ENCODE measurements around the gene CDH4. TPM values are rescaled to one million over a fixed set of nuclear protein-coding genes. Genes with fewer than 3 reads are reported as not detected.

The CDH4 gene
- total RNA-seq, 4 donors from 2014 or later: 0.71 to 4.2 (median 2.9) TPM

DNA sequence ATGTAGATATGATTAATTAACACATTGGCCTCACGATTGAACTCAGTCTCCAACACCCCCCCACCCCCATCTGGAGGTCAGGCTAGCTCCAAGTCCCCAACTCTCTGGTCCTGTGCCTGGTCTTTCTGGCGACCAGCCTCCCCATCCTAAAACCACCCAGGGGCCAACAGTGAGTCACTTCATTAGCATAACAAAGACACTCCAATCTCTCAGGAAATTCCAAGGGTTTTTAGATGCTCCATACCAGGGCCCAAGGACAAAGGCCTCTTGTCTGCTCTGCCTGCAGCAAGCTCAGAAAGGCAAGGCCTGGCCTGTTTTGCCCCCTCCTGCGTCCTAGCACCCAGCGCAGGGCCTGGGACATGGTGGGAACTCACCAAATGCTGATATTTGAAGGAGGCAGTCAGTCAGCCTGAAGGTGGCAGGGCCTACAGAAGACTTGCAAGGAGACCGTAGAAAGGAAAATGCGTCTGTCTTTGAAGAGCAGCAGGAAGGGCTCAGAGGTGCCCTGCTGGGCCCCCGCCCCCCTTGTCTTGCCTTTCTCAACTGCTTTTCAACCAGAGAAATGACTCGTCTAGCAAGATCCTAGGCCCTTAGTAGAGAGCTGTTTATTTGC lies 184.7 kb downstream of the CDH4 start:
- DNase-seq (ENCODE audit: low spot score in 2 of 2): no peak
- WGBS, 2 donors: 32 to 39% methylated on average over 8 of the region's 8 CpGs
- TF ChIP-seq, protein P1, sequence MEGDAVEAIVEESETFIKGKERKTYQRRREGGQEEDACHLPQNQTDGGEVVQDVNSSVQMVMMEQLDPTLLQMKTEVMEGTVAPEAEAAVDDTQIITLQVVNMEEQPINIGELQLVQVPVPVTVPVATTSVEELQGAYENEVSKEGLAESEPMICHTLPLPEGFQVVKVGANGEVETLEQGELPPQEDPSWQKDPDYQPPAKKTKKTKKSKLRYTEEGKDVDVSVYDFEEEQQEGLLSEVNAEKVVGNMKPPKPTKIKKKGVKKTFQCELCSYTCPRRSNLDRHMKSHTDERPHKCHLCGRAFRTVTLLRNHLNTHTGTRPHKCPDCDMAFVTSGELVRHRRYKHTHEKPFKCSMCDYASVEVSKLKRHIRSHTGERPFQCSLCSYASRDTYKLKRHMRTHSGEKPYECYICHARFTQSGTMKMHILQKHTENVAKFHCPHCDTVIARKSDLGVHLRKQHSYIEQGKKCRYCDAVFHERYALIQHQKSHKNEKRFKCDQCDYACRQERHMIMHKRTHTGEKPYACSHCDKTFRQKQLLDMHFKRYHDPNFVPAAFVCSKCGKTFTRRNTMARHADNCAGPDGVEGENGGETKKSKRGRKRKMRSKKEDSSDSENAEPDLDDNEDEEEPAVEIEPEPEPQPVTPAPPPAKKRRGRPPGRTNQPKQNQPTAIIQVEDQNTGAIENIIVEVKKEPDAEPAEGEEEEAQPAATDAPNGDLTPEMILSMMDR (IDR thresholded peaks at IDR 0.05): no peak
- no peak for TF ChIP-seq POLR2A (IDR thresholded peaks at IDR 0.05)
- intact Hi-C loops (cut with DNase I; ENCODE audit: low total_unique reads): no loop called here
- no peak overlapping the region for H3K4me3 ChIP-seq (ENCODE audit: low read depth, poor library complexity, severe bottlenecking)

DNA sequence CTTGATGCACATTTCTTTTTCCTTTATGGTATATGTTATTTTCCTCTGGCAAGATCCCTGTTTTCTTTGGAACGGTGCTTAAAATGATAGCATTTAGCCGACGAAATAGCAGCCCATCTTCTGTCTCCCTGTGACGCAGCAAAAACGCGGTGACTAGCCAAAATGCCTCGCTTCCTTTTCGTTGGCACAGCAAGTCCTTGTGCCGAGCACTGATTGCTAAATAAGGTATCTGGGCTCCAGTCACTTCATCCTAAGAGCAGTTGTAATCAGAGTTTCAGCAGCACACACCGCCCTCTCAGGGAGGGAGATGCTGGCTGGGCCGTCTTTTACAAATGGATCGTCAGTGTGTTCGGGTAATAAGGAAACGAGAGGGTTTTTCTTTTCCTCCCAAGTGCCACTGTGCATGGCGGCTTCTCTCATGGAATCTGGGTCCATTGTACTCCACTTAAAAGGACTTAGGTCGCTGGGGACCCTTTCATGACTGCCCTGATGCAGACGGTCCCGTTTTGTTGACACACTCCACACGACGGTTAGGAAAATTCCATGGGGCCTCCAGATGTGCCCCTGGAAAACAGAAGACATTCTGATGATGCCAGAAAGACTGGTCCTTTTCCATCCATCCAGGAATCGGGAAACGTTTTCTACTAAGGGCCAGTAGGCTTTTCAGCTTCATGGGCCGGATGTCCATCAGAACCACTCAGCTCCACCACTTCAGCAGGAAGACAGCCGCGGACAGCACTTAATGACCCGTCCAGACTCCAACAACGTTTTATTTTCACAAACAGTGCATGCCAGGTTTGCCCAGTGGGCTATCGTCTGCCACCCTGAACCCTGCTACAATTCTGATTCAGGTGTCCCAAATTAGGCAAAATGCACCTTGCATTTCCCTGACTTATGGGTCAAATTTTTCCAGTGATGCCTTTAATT lies 185.5 kb downstream of the CDH4 start:
- TF ChIP-seq, protein P1 (IDR thresholded peaks at IDR 0.05): no peak
- no peak for TF ChIP-seq POLR2A (IDR thresholded peaks at IDR 0.05)
- no peak overlapping the region for H3K4me3 ChIP-seq (ENCODE audit: low read depth, poor library complexity, severe bottlenecking)
- intact Hi-C loops (cut with DNase I; ENCODE audit: low total_unique reads): no loop called here
- DNase-seq (ENCODE audit: low spot score in 2 of 2): no peak
- WGBS, 2 donors: 53 to 57% methylated on average over 28 of the region's 28 CpGs

DNA sequence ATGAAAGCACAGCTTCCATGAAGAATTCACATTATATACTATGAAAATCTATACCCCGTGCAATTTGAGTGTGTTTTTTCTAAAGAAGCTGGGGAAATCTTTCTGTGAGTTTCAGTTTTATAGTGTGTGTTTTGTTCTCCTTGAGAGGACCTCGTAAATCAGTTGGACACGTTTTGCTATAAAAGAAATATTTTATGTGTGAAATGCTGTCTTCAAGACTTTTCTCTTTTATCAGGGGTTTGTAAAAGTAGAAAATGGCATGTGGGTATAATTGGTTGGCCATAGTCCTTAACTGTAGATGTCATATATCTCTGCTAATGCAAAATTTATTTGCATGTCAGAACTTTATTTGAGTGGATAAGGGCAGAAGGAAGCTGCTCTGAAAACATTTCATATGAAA lies 186.2 kb downstream of the CDH4 start:
- DNase-seq (ENCODE audit: low spot score in 2 of 2): no peak
- WGBS, 2 donors: 46 to 50% methylated on average over 3 of the region's 3 CpGs
- no peak for TF ChIP-seq POLR2A (IDR thresholded peaks at IDR 0.05)
- TF ChIP-seq, protein P1 (IDR thresholded peaks at IDR 0.05): no peak
- intact Hi-C loops (cut with DNase I; ENCODE audit: low total_unique reads): no loop called here
- no peak overlapping the region for H3K4me3 ChIP-seq (ENCODE audit: low read depth, poor library complexity, severe bottlenecking)

DNA sequence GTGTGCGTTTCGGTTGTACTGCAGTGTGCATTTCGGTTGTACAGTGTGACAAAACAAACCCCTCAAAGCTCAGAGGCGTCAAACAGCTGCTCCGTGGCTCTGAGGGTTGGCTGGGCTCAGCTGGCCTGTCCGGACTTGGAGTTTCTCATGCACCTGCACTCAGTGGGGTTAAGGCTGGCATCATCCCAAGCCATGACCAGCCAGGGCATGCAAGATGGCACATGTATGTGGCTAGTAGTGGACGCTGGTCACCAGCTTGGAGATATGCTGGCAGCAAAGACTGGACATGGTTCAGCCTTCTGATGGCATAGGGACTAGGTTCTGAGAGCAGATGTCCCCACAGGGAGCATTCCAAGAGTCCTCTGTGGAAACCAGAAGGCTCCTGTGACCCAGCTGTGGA lies 187.2 kb downstream of the CDH4 start:
- TF ChIP-seq, protein P1 (IDR thresholded peaks at IDR 0.05): no peak
- TF ChIP-seq POLR2A (IDR thresholded peaks at IDR 0.05): no peak
- H3K4me3 ChIP-seq (ENCODE audit: low read depth, poor library complexity, severe bottlenecking): no peak overlapping the region
- WGBS, 2 donors: 77 to 85% methylated on average over 7 of the region's 7 CpGs
- intact Hi-C loops (cut with DNase I; ENCODE audit: low total_unique reads): no loop called here
- DNase-seq (ENCODE audit: low spot score in 2 of 2): no peak

- intact Hi-C loops (cut with DNase I; ENCODE audit: low total_unique reads): no loop called here
- TF ChIP-seq POLR2A (IDR thresholded peaks at IDR 0.05): no peak
- TF ChIP-seq, protein P1 (IDR thresholded peaks at IDR 0.05): no peak
- no peak overlapping the region for H3K4me3 ChIP-seq (ENCODE audit: low read depth, poor library complexity, severe bottlenecking)
- no peak for DNase-seq (ENCODE audit: low spot score in 2 of 2)
- WGBS, 2 donors: 81 to 82% methylated on average over 14 of the region's 14 CpGs
Measured at GRCh38 chr20:61440548-61441055, 188.5 kb downstream of the CDH4 start.
